HG03025 (cell line): ENCODE measurements around the gene ZNF526.
A peak's percentile ranks its signal among the peaks of the same experiment; 100 is the strongest.

Experiments
- ATAC-seq: cut with Tn5 transposase; IDR thresholded peaks from one replicate; pipeline ENCODE4 v1.9.1; 2021; ENCODE audit warnings: mild to moderate bottlenecking, moderate library complexity; ENCODE audit not compliant: unreplicated experiment, low FRiP score

The ZNF526 gene

DNA sequence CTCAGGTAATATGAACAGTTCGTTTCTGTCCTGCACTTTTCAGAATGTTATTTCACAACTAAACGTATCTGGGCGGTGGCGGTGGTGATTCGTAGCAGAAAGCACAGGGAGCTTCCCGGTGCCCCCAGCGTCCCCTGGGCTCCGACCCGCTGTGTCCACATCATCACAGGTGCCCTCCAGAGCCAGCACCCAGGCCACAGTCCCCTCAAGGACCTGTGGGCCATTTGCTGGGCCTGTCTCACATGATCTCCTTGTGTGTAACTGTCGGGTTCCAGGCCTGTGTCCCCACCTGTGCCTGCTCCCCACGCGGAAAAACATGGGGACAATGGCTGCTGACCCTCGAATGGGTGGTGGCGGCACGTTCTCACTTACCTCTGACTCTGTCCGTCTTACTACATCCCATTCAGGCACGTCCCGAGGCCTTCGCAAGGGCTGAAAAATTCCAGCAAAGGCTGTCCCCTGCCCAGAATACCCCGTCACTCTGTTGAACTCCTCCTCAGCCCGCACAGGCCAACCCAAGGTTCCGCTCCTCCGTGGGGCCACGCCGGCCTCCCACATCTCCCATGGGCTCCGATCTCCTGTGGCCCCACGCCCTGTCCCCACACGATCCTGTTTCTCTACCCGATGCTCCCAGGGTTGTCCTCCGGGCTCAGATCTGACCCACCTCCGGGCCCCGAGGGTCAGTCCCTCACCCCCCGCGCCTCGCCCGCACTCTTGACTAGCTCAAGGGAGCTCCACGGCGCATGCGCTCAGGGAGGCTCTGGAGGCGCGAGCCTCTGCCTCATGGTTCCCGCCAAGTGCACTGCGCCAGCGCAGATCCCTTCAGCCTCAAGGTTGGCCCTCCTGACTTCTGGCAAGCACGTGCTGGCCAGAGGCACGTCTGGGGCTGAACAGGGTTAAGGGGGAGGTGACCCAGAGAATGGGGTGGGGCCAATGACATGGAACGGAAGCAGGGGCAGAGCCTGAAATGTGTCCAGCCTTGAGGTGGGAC, 23.8 kb upstream of the ZNF526 start:
- ATAC-seq = no peak

DNA sequence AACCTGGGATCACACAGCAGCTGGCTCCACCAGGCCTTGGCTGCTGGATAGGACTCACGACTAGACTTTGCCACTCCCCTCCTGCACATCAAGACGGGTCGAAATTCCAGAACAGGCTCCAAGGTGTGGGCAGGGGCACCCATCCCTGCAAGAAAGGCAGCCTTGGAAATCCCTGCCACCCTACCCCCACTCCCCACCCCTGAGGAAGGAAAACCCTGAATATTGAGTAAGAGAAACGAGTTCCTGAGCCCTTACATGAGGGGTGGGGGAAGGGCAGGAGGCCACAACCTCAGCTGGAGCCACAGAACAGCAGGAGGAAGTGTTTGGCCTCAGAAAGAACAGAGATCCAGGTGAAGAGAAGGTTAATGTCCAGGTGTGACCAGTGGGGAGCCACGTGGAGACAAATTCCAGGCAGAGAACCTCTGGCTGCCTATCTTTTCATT, 22.7 kb upstream of the ZNF526 start:
- no peak for ATAC-seq

DNA sequence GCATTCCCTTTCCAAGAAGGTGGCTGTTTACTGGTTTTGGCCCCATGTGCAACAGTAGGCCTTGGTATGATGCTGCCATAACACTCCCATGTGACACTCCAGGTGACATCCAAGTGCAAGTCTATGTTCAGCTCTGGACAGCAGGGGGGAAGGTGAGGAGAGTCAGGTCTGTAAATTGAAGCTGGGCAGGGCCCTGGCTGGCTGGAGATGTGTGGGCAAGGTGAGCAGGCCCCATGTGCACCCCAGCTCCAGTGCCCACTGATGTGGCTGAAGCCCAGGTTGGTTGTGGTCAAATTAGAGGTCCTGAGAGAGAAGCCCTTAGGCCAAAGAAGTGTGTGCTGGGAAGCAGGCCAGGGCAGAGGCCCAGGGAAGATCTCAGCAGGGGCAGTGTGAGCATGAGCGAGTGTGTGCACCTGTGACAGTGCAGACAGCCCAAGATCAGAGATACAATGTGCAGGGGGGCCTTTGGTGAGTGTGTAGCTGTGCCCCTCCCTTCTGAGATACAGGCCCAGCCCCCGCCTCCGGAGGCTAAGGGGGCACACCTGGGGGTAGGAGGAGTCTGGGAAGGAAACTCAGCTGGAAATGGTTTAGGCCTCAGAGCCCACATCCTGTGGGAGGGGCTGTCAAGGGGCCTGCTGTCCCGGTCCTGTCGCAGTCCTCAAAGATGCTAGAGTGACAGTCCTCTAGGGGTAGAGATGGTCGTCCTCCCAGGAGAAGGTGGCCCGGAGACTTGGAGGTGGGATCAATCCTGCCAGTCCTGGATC, 21.3 kb upstream of the ZNF526 start:
- ATAC-seq = no peak

DNA sequence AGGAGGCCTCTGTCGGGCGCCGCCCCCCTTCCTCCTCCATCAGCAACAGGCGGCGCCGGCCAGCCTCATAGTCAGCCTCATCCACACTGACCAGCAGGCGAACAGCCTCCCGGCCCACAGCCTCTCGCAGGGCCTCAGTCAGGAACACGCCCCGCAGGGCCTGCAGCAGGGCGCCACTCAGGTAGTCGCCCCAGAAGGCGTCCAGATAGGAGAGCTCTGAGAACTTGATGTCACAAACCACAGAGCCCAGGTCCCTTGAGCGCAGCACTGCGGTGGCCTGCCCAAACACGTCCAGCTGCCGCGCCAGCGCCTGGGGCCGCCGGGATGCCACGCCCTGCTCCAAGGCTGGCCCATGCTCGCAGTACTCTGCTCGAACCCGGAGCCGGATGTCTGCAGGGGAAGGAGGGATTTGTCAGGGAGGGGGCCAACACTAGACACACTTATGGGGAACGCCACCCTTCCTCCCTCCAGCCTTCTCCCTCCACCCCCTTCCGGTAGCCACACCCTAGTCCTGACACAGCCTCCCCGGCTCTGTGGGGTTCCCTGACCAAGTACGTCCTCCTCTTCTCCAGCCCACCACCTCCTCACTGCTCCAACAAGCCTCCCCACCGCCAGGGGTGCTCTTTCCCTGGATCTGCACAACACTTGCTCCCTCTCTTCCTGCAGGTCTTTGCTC, 20.5 kb upstream of the ZNF526 start:
- no peak for ATAC-seq

DNA sequence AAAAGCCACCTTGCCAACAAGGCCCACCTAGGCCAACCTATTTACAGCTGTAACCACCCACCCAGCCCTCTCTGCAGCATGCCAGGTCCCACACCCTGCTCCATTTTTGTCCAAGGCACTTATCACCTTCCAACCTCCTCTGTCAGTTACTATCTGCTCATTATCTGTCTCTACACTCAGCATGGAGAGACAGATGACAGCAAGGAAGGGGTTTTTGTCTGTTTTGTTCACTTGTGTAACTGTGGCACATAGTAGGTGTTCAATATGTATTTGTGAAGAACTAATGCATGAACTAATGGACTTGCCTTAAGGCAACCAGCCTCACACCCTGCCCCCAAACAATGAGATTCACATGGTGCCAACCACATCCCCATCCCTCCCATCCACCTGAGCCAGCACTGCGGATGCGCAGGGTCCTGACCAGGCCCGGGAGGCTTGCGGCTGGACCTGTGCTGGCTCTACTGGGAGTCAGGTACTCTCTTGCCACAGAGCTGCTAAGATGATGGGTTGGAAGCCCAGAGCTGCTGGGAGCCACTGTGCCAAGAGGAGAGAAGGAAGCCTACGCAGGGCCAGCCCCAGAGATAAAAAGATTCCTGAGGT, 19.9 kb upstream of the ZNF526 start:
- no peak for ATAC-seq

DNA sequence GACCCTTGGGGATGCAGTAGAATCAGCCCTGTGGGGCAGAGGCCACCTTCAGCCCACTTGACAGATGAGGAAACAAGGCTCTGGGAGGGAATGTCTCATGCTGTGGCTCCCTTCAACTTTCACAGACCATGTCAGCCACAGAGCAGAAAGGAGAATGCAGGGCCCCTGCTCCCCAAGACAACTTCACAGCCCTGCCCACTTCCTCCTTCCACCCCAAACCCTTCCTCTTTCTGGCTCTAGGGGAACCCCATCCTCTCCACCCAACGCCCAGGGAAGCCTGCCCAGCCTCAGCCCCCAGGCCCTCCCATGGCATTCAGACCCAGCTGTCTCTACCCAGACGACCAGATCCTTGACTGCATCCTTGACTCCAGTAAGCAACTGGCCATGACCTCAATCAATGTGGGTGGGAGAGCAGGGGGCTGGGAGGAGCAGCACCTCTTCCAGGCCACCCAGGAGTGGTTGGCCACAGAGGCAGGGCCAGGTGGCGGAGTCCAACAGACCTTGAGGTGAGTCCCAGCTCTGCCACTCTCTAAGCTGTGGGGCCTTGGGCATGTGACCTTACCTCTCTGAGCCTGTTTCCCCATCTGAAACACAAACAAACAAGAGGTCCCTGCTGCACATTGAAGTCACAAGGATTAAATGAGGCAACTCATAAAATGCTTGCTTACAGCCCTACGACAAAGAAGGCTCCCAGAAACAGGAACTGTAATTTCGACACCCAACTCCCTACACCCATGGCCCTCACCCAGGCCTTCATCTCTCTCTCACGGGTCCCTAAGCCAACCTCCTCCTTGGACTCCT, 18.4 kb upstream of the ZNF526 start:
- no peak for ATAC-seq

DNA sequence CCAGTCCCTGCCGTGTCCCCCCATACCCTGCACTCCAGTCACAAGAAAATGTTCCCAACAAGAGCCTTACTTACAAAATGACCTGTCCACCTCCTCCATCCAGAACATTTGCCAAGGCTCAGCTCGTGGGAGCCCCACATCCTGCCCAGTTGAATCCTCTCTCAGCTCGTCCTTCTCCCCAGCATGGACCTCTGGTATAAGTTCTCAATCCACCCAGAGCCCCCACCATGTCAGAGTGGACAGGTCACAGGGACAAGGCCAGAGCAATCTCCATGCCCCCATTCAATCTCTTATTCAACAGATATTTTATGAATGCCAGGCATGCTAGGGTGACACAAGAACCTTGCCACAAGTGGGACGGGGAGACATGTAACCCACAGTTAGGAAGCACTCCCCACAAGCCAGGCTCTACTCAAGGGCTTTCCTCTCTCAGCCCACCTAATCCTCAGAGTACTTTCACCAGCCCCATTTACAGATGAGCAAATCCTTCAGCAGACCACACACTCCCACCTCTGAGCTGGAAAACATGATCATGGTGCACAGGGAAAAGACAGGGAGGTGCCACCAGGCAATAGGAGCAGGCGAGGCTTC, 17.7 kb upstream of the ZNF526 start:
- no peak for ATAC-seq

DNA sequence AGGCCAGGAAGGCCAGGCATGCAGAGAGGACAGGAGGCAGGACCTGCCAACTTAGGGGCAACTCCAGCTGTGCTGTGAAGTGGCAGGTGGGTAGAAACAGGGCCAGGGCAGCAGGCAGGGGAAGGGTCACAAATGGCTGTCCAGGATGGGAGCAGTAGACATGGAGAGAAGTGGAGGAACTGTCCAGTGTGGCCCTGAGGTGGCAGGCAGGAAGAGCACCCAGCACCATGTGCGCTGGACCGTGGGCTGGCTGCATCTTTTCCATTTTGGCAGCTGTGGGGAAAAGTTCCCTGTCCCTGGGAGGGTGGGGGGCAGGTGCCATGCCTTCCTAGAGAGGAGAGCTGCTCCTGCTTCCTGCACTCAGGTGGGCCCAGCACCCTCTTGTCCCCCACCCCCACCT, 16.4 kb upstream of the ZNF526 start:
- ATAC-seq = no peak

DNA sequence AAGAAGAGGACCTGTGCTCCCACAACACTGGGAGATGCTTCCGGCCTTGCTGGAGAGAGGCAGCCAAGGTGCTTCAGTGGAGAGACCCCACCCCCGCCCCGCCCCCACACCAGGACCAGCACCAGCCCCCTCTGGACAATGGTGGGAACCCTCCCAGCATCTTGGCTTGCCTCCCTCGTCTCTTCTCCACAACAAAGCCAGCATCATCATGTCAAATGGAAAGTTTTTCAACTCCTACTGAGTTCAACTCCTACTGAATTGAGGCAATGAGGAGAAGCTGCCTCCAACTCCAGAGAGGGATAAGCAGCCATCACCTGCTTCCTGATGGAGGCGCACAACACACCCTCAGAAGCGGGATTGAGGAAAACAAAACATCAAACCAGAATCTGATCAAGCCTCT, 15.4 kb upstream of the ZNF526 start:
- no peak for ATAC-seq

DNA sequence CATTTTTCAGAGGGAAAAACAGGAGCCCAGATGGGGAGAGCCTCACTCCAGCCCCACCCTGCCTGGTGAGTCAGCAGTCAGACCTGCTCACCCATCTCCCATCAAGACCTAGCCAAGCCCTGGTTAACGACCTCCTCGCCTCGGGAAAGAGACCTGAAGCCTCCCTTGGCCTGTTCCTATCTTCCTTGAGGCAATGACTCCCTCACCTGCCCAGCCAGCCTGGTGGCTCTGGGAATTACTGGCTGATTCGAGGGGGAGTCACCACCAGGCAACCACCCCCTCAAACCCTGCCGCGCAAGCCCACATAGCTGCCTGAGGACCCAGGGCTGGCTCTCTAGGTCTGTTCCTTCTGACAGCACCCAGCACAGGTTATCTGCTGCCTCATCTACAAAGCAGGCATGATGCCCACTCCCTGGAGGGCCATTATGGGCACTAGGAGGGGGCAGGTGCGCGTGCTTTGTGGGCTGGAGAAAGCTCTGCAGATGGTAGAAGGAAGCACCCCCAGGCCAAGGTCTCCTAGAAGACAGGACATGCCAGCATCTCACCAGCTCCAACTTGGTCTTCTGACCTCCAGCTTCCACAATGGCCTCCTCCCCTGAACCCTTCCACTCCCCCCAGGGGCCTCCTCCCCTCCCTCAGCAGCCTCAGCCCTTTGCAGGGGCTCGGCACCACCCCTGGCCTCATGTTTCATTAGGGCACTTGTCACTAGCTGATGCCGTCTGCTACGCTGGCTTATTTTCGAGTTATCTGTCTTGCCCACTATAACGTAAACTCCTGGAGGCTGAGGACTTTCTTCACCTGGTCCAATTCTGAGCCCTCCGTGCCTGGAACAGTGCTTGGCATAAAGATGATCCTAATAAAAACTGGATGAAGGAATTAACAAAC, 13.0 kb upstream of the ZNF526 start:
- ATAC-seq = no peak

DNA sequence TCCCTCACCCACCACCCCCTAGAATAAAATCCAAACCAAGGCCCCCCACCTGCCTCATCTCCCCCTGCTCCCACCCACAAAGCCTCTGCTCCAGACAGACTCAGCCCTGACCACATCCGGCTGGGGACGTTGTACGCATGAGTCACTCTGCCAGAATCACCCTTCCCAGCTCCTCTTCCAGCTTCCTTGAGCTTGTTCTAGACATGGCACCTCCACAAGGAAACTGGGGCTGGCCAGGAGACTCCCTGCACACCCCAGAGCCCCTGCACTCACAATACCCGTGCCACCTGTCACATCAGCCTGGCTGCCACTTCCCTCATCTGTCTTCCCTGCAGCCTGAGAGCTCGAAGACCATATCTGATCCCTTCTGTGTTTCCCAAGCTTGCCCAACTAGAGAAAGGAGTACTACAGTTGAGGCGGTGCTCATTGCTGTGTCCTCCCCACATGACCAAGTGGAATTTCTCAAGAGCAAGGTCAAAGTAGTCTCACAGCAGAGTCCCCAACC, 12.3 kb upstream of the ZNF526 start:
- ATAC-seq = no peak

DNA sequence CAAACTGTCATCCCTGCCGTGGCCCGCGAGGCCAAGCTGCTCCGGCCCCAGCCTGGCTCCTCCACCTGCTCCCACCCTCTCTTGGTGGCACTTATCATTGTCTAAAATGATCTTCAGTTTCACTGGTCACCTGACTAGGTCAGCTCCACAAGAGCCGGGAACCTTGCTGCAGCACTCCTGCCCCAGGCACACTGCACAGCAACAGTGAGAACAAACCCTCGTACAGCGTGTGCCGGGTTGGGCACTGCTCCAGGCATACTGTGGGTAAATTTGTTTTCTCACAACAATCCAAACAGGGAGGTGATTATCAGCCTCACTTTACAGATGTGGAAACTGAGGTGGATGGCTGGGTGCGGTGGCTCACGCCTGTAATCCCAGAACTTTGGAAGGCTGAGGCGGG, 11.5 kb upstream of the ZNF526 start:
- no peak for ATAC-seq

DNA sequence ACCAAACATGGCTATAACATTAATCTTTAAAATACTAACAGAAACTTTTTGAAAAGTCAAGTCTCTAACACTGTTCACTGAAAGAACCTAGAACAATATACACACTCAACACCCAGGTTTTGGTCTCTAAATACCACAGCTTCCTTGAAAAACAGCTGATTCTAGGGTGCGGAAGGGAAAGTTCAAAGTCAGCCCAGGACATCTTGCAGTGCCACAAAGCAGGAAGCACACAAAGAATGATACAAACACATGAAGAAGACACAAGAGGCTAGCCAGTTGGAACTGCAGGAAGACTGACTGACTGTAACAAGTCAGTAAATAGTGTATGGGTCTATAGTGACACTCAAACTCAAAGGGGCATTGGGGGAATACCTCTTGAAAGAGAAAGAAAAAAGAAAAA, 7.2 kb upstream of the ZNF526 start:
- ATAC-seq = no peak

DNA sequence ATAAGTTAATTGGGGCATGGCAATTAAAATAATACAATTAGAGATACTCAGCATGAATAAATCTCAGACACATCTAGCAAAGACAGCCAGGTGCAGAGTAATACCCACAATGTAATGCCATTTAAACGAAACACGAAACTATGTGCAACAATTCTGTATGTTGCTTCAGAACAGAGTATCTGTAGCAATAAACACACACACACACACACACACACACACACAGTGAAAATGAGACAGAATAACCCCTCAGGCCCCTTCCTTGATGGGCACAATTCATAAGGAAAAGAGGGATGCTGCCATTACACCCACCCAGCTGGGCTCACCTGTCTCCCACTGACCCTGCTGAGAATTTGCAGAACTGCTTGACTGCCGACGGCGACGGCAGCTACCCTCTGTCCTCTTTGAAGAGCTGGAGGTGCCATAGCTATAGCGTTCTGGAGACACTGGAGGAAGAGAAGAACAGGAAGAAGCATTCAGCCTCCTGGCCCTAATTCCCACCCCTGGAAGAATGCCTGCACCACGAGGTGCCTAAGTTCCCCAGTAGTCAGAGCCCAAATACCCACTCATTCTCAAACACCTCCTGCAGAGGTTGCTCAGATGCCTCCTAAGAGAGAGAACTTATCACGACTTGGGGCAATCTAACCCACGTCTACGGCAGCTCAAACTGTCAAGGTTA, 5.2 kb upstream of the ZNF526 start:
- no peak for ATAC-seq

DNA sequence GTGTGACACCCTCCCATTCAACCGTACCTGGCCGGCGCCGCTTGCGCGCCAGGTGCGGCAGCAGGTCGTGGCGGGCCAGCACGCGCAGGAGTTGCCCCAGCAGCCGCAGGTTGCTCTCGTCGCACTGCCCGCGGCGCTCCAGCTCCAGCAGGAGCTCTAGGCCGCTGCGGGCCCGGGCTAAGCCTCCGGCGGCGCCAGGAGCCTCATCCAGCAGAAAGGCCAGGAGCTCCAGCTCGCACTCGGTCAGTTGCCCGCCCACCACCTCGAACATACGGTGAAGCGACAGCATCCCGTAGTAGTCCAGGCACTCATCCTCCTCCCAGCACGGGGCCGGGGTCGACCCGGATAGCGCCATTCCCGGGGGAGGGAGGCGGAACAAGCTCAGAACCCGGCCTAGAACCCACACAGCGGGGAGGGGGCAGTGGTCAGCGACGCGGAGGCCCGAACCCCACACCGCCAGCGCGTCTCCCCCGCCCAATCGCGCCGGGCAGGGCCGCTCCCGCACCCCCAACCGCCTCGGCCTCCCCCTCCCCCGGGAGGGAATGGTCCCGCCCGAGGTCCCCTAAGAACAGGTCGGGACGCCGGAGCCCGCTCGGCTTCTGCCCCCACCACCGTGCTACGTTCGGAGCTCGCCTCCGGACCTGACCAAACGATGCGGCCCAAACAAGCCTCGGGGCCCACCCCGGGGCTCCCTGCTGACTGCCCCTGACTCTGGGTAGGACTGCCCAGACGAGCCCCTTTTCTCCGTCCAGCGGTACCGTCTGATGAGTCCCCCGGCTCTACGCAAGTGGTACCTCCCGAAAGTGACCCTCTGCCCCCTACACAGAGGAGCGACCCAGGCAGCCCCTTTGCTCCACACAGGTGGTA, 3.2 kb upstream of the ZNF526 start:
- peak; percentile 3 for ATAC-seq

DNA sequence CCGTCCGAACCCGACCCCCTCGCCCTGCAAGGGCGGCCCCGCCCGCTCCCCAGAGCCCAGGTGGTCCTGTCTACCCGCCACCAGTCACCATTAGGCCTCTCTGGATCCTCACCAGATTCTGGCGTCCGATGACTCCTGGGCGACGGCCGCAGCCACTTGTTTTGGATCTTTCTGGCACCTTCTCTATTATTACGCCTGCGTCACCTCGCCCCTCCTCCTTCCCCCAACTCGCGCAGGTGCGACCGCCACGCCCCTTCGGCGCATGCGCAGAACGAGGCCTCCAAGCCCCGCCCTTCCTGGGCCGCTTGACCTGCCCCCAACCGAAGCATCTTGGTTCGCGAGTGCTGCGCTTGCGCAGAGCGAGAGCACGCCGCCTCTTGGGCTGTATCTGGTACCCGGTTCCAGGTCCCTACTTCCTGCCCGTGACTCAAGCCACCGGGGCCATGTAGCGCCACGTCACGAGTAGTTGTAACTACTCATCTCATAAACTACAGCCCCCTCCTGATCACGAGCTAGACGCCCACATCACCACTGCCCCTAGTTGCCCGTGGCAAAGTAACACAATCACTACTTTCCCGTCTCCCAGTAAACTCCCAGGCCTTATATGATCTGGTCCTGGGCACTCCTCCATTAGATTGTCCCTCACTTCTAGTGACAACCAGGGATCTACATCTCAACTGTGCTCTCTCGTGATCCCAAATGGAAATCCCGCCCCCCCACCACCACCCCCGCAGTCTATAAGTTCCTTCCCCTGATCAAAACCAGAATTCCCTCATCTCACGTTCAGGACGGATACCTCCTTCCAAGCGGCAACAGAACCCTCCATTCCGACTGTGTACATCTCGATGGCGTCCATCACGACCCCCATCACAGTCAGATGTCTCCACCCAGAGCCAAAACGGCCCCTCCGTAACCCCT, 2.3 kb upstream of the ZNF526 start, which contains the start of gene DEDD2:
Gene DEDD2, minus strand, starts transcription at position 158 of the 918 bp plus-strand sequence. CDS start 670 bp downstream, outside the sequence.
- peak; percentile 60 for ATAC-seq
